ENCODE data around the gene ACOX1.

Gene ACOX1

GRCh38 chr17:75998327-75998795 is 19.4 kb upstream of the ACOX1 start:
- Histone ChIP-seq H3K27ac (no peak overlapping the region), H3K4me3 (IDR thresholded peaks at IDR 0.05; ENCODE audit: insufficient read depth, low read depth, low read length) (no peak overlapping the region)

GRCh38 chr17:75996665-75997590 is 18.0 kb upstream of the ACOX1 start:
- no peak overlapping the region for H2AFZ ChIP-seq (ENCODE audit: low read depth)
- no peak for TF ChIP-seq CTCF (conservative IDR thresholded peaks at IDR 0.05; ENCODE audit: low read depth, low read length)
- no peaks in the 10 kb centered on the region for H4K20me1 ChIP-seq (ENCODE audit: insufficient read depth)
- H3K4me3 ChIP-seq (IDR thresholded peaks at IDR 0.05; ENCODE audit: insufficient read depth, low read depth, low read length) = no peak overlapping the region
- H3K36me3 ChIP-seq (ENCODE audit: insufficient read depth) = no peaks in the 10 kb centered on the region
- no peaks in the 10 kb centered on the region for H3K27me3 ChIP-seq (ENCODE audit: insufficient read depth, low read depth)
- H3K27ac ChIP-seq = no peak overlapping the region
- H3K4me2 ChIP-seq = no peak overlapping the region
- no peak overlapping the region for H3K9ac ChIP-seq
- peaks cover 7% of the 10 kb centered on the region for H3K4me1 ChIP-seq (ENCODE audit: low read depth, poor library complexity, severe bottlenecking)
- H3K79me2 ChIP-seq (ENCODE audit: insufficient read depth, low read depth) = no peaks in the 10 kb centered on the region

More at GRCh38 chr17:75998327-75998795, 19.4 kb upstream of the ACOX1 start:
- H3K4me2 ChIP-seq = no peak overlapping the region
- H3K27me3 ChIP-seq (ENCODE audit: insufficient read depth, low read depth) = no peaks in the 10 kb centered on the region
- peaks cover 7% of the 10 kb centered on the region for H3K4me1 ChIP-seq (ENCODE audit: low read depth, poor library complexity, severe bottlenecking)
- H3K36me3 ChIP-seq (ENCODE audit: insufficient read depth) = no peaks in the 10 kb centered on the region
- H4K20me1 ChIP-seq (ENCODE audit: insufficient read depth) = no peaks in the 10 kb centered on the region
- H2AFZ ChIP-seq (ENCODE audit: low read depth) = no peak overlapping the region
- TF ChIP-seq CTCF (conservative IDR thresholded peaks at IDR 0.05; ENCODE audit: low read depth, low read length) = no peak
- no peaks in the 10 kb centered on the region for H3K79me2 ChIP-seq (ENCODE audit: insufficient read depth, low read depth)
- H3K9ac ChIP-seq = no peak overlapping the region

GRCh38 chr17:75995385-75995925 is 16.5 kb upstream of the ACOX1 start:
- H4K20me1 ChIP-seq (ENCODE audit: insufficient read depth) = no peaks in the 10 kb centered on the region
- H3K9ac ChIP-seq = no peak overlapping the region
- no peak overlapping the region for H3K27ac ChIP-seq
- no peak overlapping the region for H2AFZ ChIP-seq (ENCODE audit: low read depth)
- no peak overlapping the region for H3K4me3 ChIP-seq (IDR thresholded peaks at IDR 0.05; ENCODE audit: insufficient read depth, low read depth, low read length)
- no peaks in the 10 kb centered on the region for H3K79me2 ChIP-seq (ENCODE audit: insufficient read depth, low read depth)
- H3K4me2 ChIP-seq = no peak overlapping the region
- no peaks in the 10 kb centered on the region for H3K27me3 ChIP-seq (ENCODE audit: insufficient read depth, low read depth)
- peaks cover 6% of the 10 kb centered on the region for H3K4me1 ChIP-seq (ENCODE audit: low read depth, poor library complexity, severe bottlenecking)
- TF ChIP-seq CTCF (conservative IDR thresholded peaks at IDR 0.05; ENCODE audit: low read depth, low read length) = no peak
- no peaks in the 10 kb centered on the region for H3K36me3 ChIP-seq (ENCODE audit: insufficient read depth)

- Histone ChIP-seq H3K27ac (no peak overlapping the region), H3K79me2 (ENCODE audit: insufficient read depth, low read depth) (no peaks in the 10 kb centered on the region), H3K27me3 (ENCODE audit: insufficient read depth, low read depth) (no peaks in the 10 kb centered on the region), H3K4me1 (ENCODE audit: low read depth, poor library complexity, severe bottlenecking) (peaks cover under 1% of the 10 kb centered on the region), H4K20me1 (ENCODE audit: insufficient read depth) (no peaks in the 10 kb centered on the region), H3K4me2 (no peak overlapping the region), H2AFZ (ENCODE audit: low read depth) (no peak overlapping the region), H3K4me3 (IDR thresholded peaks at IDR 0.05; ENCODE audit: insufficient read depth, low read depth, low read length) (no peak overlapping the region), H3K36me3 (ENCODE audit: insufficient read depth) (no peaks in the 10 kb centered on the region), H3K9ac (no peak overlapping the region)
- no peak for TF ChIP-seq CTCF (conservative IDR thresholded peaks at IDR 0.05; ENCODE audit: low read depth, low read length)
Measured at GRCh38 chr17:75994802-75995370, 15.9 kb upstream of the ACOX1 start.
